ENCODE results near the gene NPSR1.
"Not testable (repeated sequence)": the region's sequence is repeated elsewhere in the genome, so short reads cannot be mapped to it uniquely, and the experiment has no call there.

Gene NPSR1

GRCh38 chr7:34874329-34874728 lies 216.3 kb downstream of the NPSR1 start:
- DNase-seq (ENCODE audit: low spot score): not testable (repeated sequence)

DNA sequence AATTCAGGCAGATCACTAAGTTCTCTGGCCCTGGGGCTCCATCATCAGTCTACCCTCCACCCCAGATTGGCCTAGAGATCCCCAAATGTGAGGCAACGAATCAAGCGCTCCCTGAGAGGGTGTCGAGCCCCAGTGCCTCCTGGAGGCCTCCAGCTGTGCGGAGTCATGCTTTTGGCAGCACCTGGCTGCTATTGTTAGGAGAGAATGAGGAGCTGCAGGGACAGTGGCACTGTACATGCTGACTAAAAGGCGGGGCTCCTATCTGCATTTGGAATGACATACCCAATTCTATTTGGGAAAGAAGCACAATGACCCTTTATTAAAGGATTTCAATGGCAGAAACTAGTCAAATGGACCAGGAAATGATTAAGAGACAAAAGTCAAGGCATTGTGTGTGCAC lies 217.5 kb downstream of the NPSR1 start:
- DNase-seq (ENCODE audit: low spot score): no peak

- DNase-seq (ENCODE audit: low spot score): not testable (repeated sequence)
Measured at GRCh38 chr7:34878944-34879735, 221.1 kb downstream of the NPSR1 start.

GRCh38 chr7:34879871-34880270 lies 221.9 kb downstream of the NPSR1 start:
- no peak for DNase-seq (ENCODE audit: low spot score)

GRCh38 chr7:34883855-34884254 lies 225.8 kb downstream of the NPSR1 start:
- not testable (repeated sequence) for DNase-seq (ENCODE audit: low spot score)

DNA sequence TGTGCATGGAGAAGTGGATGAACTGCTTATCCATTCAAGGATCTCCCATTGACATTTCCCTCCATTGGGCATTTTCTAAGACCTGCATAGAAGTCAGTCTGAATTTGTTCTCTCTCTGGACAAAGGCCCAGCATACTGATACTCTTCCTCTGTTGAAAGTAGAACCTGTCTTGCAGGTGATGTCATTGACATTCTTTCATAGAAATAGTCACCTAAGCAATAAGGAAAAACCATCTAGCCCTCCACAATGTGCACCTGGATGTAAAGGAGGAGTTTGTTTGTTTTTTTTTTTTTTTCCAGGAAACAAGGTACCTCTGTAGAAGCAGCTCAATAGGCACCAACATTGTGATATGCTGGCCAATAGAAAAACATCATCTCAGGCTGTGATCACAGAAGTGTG lies 228.8 kb downstream of the NPSR1 start:
- no peak for DNase-seq (ENCODE audit: low spot score)

GRCh38 chr7:34889951-34890350 lies 231.9 kb downstream of the NPSR1 start:
- DNase-seq (ENCODE audit: low spot score): no peak

- DNase-seq (ENCODE audit: low spot score): no peak
Measured at GRCh38 chr7:34895202-34895601, 237.2 kb downstream of the NPSR1 start.

Data from germinal center (tissue), 1 donor.